OCI-LY1 (cell line): ENCODE results near the gene ANKRD34A.

Experiments
- H2AFZ ChIP-seq: fragments of 200-600 bp; sonication (generic), shearing (Covaris generic); 2 replicates; pipeline ENCODE4 v1.6.0; 2014; ENCODE audit warnings: antibody characterized with exemption, mild to moderate bottlenecking, low read length
- H3F3A ChIP-seq: fragments of 200-600 bp; sonication (generic), shearing (Covaris generic); 2 replicates; pipeline ENCODE4 v1.6.0; 2014; ENCODE audit warnings: mild to moderate bottlenecking, antibody characterized with exemption, low read length, moderate library complexity; ENCODE audit not compliant: insufficient read depth
- H3K27ac ChIP-seq: fragments of 200-600 bp; sonication (generic); 2 replicates; pipeline ENCODE4 v1.5.1; 2014; ENCODE audit warnings: low read length, mixed run types, mild to moderate bottlenecking, low read depth; ENCODE audit not compliant: poor library complexity, severe bottlenecking
- H3K27me3 ChIP-seq: fragments of 200-600 bp; sonication (generic); 2 replicates; pipeline ENCODE4 v1.6.0; 2014; ENCODE audit warnings: antibody characterized with exemption, mild to moderate bottlenecking, low read length, moderate library complexity; ENCODE audit not compliant: insufficient read depth
- H3K36me3 ChIP-seq: fragments of 200-600 bp; sonication (generic); 2 replicates; pipeline ENCODE4 v1.6.1; 2014; ENCODE audit warnings: mild to moderate bottlenecking, antibody characterized with exemption, low read length, moderate library complexity, mixed read lengths; ENCODE audit not compliant: insufficient read depth
- H3K4me1 ChIP-seq: fragments of 200-600 bp; sonication (generic); 2 replicates; pipeline ENCODE4 v1.5.1; 2014; ENCODE audit warnings: mild to moderate bottlenecking, low read length, moderate library complexity; ENCODE audit not compliant: insufficient read depth, severe bottlenecking
- H3K4me2 ChIP-seq: fragments of 200-600 bp; sonication (generic), shearing (Covaris generic); 2 replicates; pipeline ENCODE4 v1.6.1; 2014; ENCODE audit warnings: low read length
- H3K4me3 ChIP-seq: fragments of 200-600 bp; sonication (generic); 2 replicates; pipeline ENCODE4 v1.5.1; 2014; ENCODE audit warnings: low read length, low read depth, mild to moderate bottlenecking, mixed read lengths; ENCODE audit not compliant: poor library complexity, severe bottlenecking
- H3K79me2 ChIP-seq: fragments of 200-600 bp; shearing (Covaris generic); 2 replicates; pipeline ENCODE4 v1.6.1; 2016; ENCODE audit warnings: mixed run types, low read length, mixed read lengths; ENCODE audit not compliant: insufficient read depth
- H3K9ac ChIP-seq: fragments of 200-600 bp; sonication (generic), shearing (Covaris generic); 2 replicates; pipeline ENCODE4 v1.6.1; 2014; ENCODE audit warnings: mild to moderate bottlenecking, low read length, mixed read lengths
- H3K9me2 ChIP-seq: fragments of 200-600 bp; sonication (generic), shearing (Covaris generic); 2 replicates; pipeline ENCODE4 v1.6.1; 2014; ENCODE audit warnings: low read depth, mild to moderate bottlenecking, low read length, mixed read lengths
- H3K9me3 ChIP-seq: fragments of 200-600 bp; shearing (Covaris generic); 2 replicates; pipeline ENCODE4 v1.6.1; 2014; ENCODE audit warnings: low read length, mixed read lengths
- H4K20me1 ChIP-seq: fragments of 200-600 bp; sonication (generic), shearing (Covaris generic); 2 replicates; pipeline ENCODE4 v1.6.0; 2016; ENCODE audit warnings: mild to moderate bottlenecking, low read length; ENCODE audit not compliant: insufficient read depth
- EZH2 ChIP-seq: fragments of 200-600 bp; sonication (generic), shearing (Covaris generic); IDR thresholded peaks from 2 replicates; pipeline ENCODE4 v1.8.0; 2017; ENCODE audit warnings: borderline replicate concordance, mixed run types, mild to moderate bottlenecking, antibody characterized with exemption, low read length, moderate library complexity, mixed read lengths
- TF ChIP-seq, protein P1 (sequence below): fragments of 200-600 bp; sonication (generic), shearing (Covaris generic); IDR thresholded peaks from 2 replicates; pipeline ENCODE4 v1.5.1; 2017; ENCODE audit warnings: mild to moderate bottlenecking, antibody characterized with exemption, low read length, moderate library complexity, mixed read lengths

Gene ANKRD34A

GRCh38 chr1:145916745-145917144 is 47.6 kb downstream of the ANKRD34A start:
- Histone ChIP-seq H3K4me1 (peaks cover 22% of the 10 kb centered on the region), H3K27ac (no peak overlapping the region), H3K4me2 (no peak overlapping the region), H3F3A (peaks cover 5% of the 10 kb centered on the region; the same call in 1 of the 2 replicates), H4K20me1 (no peaks in the 10 kb centered on the region), H3K27me3 (no peaks in the 10 kb centered on the region), H2AFZ (no peak overlapping the region), H3K36me3 (peaks cover 22% of the 10 kb centered on the region), H3K9me3 (no peaks in the 10 kb centered on the region), H3K4me3 (no peak overlapping the region), H3K9me2 (no peaks in the 10 kb centered on the region), H3K79me2 (no peaks in the 10 kb centered on the region), H3K9ac (no peak overlapping the region)
- TF ChIP-seq EZH2 = no peak
- TF ChIP-seq, protein P1, sequence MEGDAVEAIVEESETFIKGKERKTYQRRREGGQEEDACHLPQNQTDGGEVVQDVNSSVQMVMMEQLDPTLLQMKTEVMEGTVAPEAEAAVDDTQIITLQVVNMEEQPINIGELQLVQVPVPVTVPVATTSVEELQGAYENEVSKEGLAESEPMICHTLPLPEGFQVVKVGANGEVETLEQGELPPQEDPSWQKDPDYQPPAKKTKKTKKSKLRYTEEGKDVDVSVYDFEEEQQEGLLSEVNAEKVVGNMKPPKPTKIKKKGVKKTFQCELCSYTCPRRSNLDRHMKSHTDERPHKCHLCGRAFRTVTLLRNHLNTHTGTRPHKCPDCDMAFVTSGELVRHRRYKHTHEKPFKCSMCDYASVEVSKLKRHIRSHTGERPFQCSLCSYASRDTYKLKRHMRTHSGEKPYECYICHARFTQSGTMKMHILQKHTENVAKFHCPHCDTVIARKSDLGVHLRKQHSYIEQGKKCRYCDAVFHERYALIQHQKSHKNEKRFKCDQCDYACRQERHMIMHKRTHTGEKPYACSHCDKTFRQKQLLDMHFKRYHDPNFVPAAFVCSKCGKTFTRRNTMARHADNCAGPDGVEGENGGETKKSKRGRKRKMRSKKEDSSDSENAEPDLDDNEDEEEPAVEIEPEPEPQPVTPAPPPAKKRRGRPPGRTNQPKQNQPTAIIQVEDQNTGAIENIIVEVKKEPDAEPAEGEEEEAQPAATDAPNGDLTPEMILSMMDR = no peak

GRCh38 chr1:145912128-145912641 is 52.2 kb downstream of the ANKRD34A start:
- Histone ChIP-seq H3K4me2 (no peak overlapping the region), H4K20me1 (no peaks in the 10 kb centered on the region), H3K4me3 (no peak overlapping the region), H3K79me2 (no peaks in the 10 kb centered on the region), H3K27me3 (no peaks in the 10 kb centered on the region), H3K4me1 (peaks cover 1% of the 10 kb centered on the region), H3K9me3 (no peaks in the 10 kb centered on the region), H3K36me3 (peaks cover 33% of the 10 kb centered on the region), H3K9me2 (no peaks in the 10 kb centered on the region), H2AFZ (no peak overlapping the region), H3K27ac (no peak overlapping the region), H3K9ac (no peak overlapping the region), H3F3A (no peaks in the 10 kb centered on the region; the same call in 1 of the 2 replicates)
- no peak for TF ChIP-seq EZH2
- TF ChIP-seq, protein P1 = no peak
